Heart right ventricle (tissue), 16 donors: ENCODE data around the gene ATPAF2. TPM values are rescaled to one million over a fixed set of nuclear protein-coding genes. Genes with fewer than 3 reads are reported as not detected.

Experiments used
- ATAC-seq, 8 donors: fragments of 200-7000 bp; cut with Tn5 transposase; one replicate each; pipeline ENCODE4 v1.9.1; 2020; ENCODE audit warnings: mild to moderate bottlenecking in 8 of 8, moderate library complexity in 8 of 8, moderate number of reproducible peaks in 1 of 8
- DNase-seq, 2 donors: peaks; one replicate each; pipeline ENCODE4 v3.0.0-alpha.2; 2020
- H3K27ac ChIP-seq, 10 donors: fragments of 200-600 bp; sonication (generic) in 2 of 10; one replicate each; pipeline versions ENCODE4 v1.5.0 to v1.8.0; 2020 to 2022; ENCODE audit warnings: mild to moderate bottlenecking in 3 of 10
- H3K27me3 ChIP-seq, 7 donors: fragments of 200-600 bp; one replicate each; pipeline ENCODE4 v1.8.0; 2021 to 2022; ENCODE audit warnings: mild to moderate bottlenecking in 2 of 7
- H3K36me3 ChIP-seq, 9 donors: fragments of 200-600 bp; sonication (generic) in 1 of 9; one replicate each; pipeline versions ENCODE4 v1.5.0 to v1.8.0; 2020 to 2022; ENCODE audit warnings: mild to moderate bottlenecking in 2 of 9
- H3K4me1 ChIP-seq, 9 donors: fragments of 200-600 bp; sonication (generic) in 1 of 9; one replicate each; pipeline versions ENCODE4 v1.5.0 to v1.8.0; 2020 to 2022; ENCODE audit warnings: mild to moderate bottlenecking in 4 of 9
- H3K4me3 ChIP-seq, 10 donors: fragments of 200-600 bp; sonication (generic) in 2 of 10; one replicate each; pipeline versions ENCODE4 v1.5.0 to v1.8.0; 2020 to 2022; ENCODE audit warnings: mild to moderate bottlenecking in 7 of 10, moderate library complexity in 2 of 10
- H3K9me3 ChIP-seq, 11 donors: fragments of 200-600 bp in 10 of 11; sonication (generic) in 2 of 11; one replicate each; pipeline versions ENCODE4 v1.5.0 to v1.8.0; 2013 to 2022; ENCODE audit warnings: mild to moderate bottlenecking in 2 of 11, control low read depth in 1 of 11, moderate library complexity in 1 of 11
- WGBS, 2 donors: extraction: QIAGEN DNeasy Blood & Tissue Kit; methylation state at CpG; one replicate each; pipeline ENCODE4 v1.1.7; 2013; ENCODE audit warnings: inconsistent platforms in 1 of 2; 5-methylcytosine and 5-hydroxymethylcytosine counted together
- intact Hi-C, 10 donors: fragments of 100-400 bp; cut with DNase I; formaldehyde crosslinking; loops; one replicate each; pipeline versions ENCODE4 v1.11.1 to v1.14.2; 2022
- polyA plus RNA-seq, 2 donors: library from polyadenylated mRNA; stranded (reverse); fragments of 200-250 nt; gene quantifications; one replicate each; pipeline ENCODE4 v1.2.3, GENCODE V29; 2013
- total RNA-seq, 10 donors: library from RNA; stranded (reverse); fragmentation: NEBNext Ultra II Directional in 3 of 10; extraction: Animal tissue kit (Norgen Biotek cat#: 25700) in 3 of 10; gene quantifications; one replicate each; pipeline versions ENCODE4 v1.2.1 to v1.2.4, GENCODE V29; 2021 to 2023
- TF ChIP-seq, protein P1 (sequence below), 9 donors: fragments of 200-600 bp; sonication (generic) in 2 of 9; IDR thresholded peaks; one replicate each; pipeline versions ENCODE4 v1.5.0 to v1.8.0; 2021 to 2022; ENCODE audit warnings: antibody characterized with exemption in 9 of 9, mild to moderate bottlenecking in 5 of 9, moderate library complexity in 1 of 9
- donor health status: Arrhythmogenic right ventricular cardiomyopathy.
- donor health status: ischemic (EF 13 %, LVEDD 7.1; RV severe dilation, severe dysfunction).
- donor health status: healthy with polysubstance abuse.
- donor health status: DM: no; HTN: yes; CAD: no.
- donor health status: DM: no; HTN: no; CAD: no.
- donor health status: ischemic (EF 25% LVEDD 6.9; RV normal size, moderate dysfunction).
- donor health status: ischemic (EF 25% LVEDD 5.7; RV mildly dilated, moderate dysfunction).
- donor health status: healthy.
- donor health status: DM: yes; HTN: yes; CAD: no.
- donor health status: Ischemic cardiomyopathy.
- donor health status: ischemic (EF 35%, LVEDD 5.7; RV mildly dilated, moderate dysfunction).
- donor health status: nonischemic (EF 11% LVEDD 7.7; RV severe dilation, severe dysfunction).
- donor health status: DM: yes; HTN: yes; CAD: no.
- donor health status: PGD.
- donor health status: ischemic (EF 29% LVEDD 5.4; RV normal size, mild dysfunction).
- donor health status: nonischemic (EF 23%, LVEDD 6.1; RV moderate dilation, normal function).

The ATPAF2 gene
- total and polyA plus RNA-seq, 12 donors = 21.5 to 55.8 (median 37.4) TPM

- no peaks in the 10 kb centered on the region for H3K27me3 ChIP-seq
- no peaks in the 10 kb centered on the region for H3K36me3 ChIP-seq
- H3K9me3 ChIP-seq = no peaks in the 10 kb centered on the region
- TF ChIP-seq, protein P1, sequence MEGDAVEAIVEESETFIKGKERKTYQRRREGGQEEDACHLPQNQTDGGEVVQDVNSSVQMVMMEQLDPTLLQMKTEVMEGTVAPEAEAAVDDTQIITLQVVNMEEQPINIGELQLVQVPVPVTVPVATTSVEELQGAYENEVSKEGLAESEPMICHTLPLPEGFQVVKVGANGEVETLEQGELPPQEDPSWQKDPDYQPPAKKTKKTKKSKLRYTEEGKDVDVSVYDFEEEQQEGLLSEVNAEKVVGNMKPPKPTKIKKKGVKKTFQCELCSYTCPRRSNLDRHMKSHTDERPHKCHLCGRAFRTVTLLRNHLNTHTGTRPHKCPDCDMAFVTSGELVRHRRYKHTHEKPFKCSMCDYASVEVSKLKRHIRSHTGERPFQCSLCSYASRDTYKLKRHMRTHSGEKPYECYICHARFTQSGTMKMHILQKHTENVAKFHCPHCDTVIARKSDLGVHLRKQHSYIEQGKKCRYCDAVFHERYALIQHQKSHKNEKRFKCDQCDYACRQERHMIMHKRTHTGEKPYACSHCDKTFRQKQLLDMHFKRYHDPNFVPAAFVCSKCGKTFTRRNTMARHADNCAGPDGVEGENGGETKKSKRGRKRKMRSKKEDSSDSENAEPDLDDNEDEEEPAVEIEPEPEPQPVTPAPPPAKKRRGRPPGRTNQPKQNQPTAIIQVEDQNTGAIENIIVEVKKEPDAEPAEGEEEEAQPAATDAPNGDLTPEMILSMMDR (IDR thresholded peaks at IDR 0.05) = no peak
- H3K27ac ChIP-seq = no peak overlapping the region
- DNase-seq = no peak
- 69 to 77% methylated on average over 8 of the region's 8 CpGs for WGBS, 2 donors
- H3K4me1 ChIP-seq = peaks cover 0 to 33% (median 22%) of the 10 kb centered on the region in 9 donors
- intact Hi-C loops = loop anchor here in 3 of 10 donors (10.0 kb wide), 3 partner anchors 49 to 81 kb away; partner anchors contain the start of genes ATPAF2 (in 1 of the 3) and GID4 (in 1 of the 3)
- no peak for ATAC-seq
- no peak overlapping the region for H3K4me3 ChIP-seq
These were observed 63.5 kb downstream of the ATPAF2 start for GRCh38 chr17:17975436-17975835.

GRCh38 chr17:17972952-17973254, 66.1 kb downstream of the ATPAF2 start:
- H3K36me3 ChIP-seq = no peaks in the 10 kb centered on the region
- intact Hi-C loops = loop anchor here in 8 of 10 donors (5.0 to 10.0 kb wide), 9 partner anchors 41 to 96 kb away; partner anchors contain the start of genes ATPAF2 (in 3 of the 8) and GID4 (in 3 of the 8)
- TF ChIP-seq, protein P1 (IDR thresholded peaks at IDR 0.05) = no peak
- H3K4me3 ChIP-seq = peak overlapping the region in 9 of 10 donors; percentile 37 to 90 (median 68)
- peaks cover 0 to 49% (median 29%) of the 10 kb centered on the region in 9 donors for H3K4me1 ChIP-seq
- peak overlapping the region in 6 of 10 donors; percentile 40 to 67 (median 58) for H3K27ac ChIP-seq
- ATAC-seq (no peak), DNase-seq (no peak)
- H3K9me3 ChIP-seq = no peaks in the 10 kb centered on the region
- WGBS, 2 donors = 2 to 4% methylated on average over 13 of the region's 13 CpGs
- H3K27me3 ChIP-seq = no peaks in the 10 kb centered on the region

- ATAC-seq = peak; percentile 96 to 98 (median 98)
- peak; percentile 100 for DNase-seq
- TF ChIP-seq, protein P1 (IDR thresholded peaks at IDR 0.05) = peak in 7 of 9 donors; percentile 15 to 51 (median 37)
- no peaks in the 10 kb centered on the region for H3K36me3 ChIP-seq
- H3K27me3 ChIP-seq = no peaks in the 10 kb centered on the region
- intact Hi-C loops = loop anchor here in 8 of 10 donors (5.0 to 10.0 kb wide), 9 partner anchors 40 to 95 kb away; partner anchors contain the start of genes ATPAF2 (in 3 of the 8) and GID4 (in 3 of the 8)
- peak within 1 kb of the TSS; percentile 79 to 96 (median 94) for H3K27ac ChIP-seq
- H3K4me1 ChIP-seq = peaks cover under 1 to 54% (median 29%) of the 10 kb centered on the region in 9 donors
- H3K9me3 ChIP-seq = no peaks in the 10 kb centered on the region
- WGBS, 2 donors = 0 to 1% methylated on average over 59 of the region's 59 CpGs
- H3K4me3 ChIP-seq = peak within 1 kb of the TSS; percentile 73 to 97 (median 94)
These were observed 66.6 kb downstream of the ATPAF2 start, which contains the start of the genes DRC3 and TOM1L2 for GRCh38 chr17:17972126-17972951. Gene DRC3, plus strand, starts transcription at chr17:17972862. Its CDS starts 4,737 bp downstream, at chr17:17977599. Gene TOM1L2, minus strand, starts transcription at chr17:17972400. Its CDS starts 87 bp downstream, at chr17:17972313.

DNA sequence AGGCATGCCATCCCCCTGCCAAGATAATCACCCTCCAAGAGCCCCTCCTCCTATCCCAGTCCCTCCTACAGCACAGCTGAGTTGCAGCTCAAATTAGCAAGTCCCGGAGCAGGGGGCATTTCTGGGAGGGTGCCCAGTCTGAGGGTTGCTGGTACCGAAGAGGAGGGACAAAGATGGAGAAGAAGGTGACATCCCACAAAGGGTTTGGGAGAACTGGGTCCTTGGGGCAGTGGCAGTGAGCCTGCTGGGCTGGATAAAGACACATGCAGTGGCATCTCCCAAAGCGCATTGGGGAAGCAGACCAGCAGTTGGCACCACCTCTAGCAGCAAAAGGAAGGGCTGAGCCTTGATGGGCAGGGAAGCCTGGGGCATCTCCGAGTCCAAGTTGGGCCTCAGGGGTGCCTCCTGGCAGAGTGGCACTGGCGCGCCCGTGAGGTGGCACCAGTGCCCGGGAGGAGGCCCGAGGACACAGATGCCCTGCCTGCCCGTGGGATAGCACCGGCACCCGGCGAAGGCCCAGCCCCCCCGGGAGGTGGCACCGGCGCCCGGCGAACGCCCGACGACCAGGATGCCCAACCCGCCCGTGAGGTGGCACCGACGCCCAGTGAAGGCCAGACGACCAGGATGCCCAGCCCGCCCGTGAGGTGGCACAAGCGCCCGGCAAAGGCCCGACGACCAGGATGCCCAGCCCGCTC, 67.4 kb downstream of the ATPAF2 start:
- 2% methylated on average over 33 of the region's 33 CpGs for WGBS, 2 donors
- ATAC-seq (peak in 6 of 8 donors; percentile 6 to 63 (median 22)), DNase-seq (peak; percentile 60 to 67)
- TF ChIP-seq, protein P1 (IDR thresholded peaks at IDR 0.05) = peak in 1 of 9 donors; percentile 8
- H3K4me3 ChIP-seq = peak overlapping the region; percentile 73 to 97 (median 94)
- peak overlapping the region; percentile 79 to 96 (median 94) for H3K27ac ChIP-seq
- H3K27me3 ChIP-seq = no peaks in the 10 kb centered on the region
- peaks cover 4 to 61% (median 33%) of the 10 kb centered on the region in 9 donors for H3K4me1 ChIP-seq
- H3K9me3 ChIP-seq = no peaks in the 10 kb centered on the region
- no peaks in the 10 kb centered on the region for H3K36me3 ChIP-seq
- intact Hi-C loops = loop anchor here in 8 of 10 donors (1.0 to 10.0 kb wide), 10 partner anchors 39 to 94 kb away; partner anchors contain the start of genes ATPAF2 (in 3 of the 8) and GID4 (in 3 of the 8)
